Measurements from ENCODE around the gene ATRX.
"Not testable (repeated sequence)": the region's sequence is repeated elsewhere in the genome, so short reads cannot be mapped to it uniquely, and the experiment has no call there.

ATRX gene

GRCh38 chrX:77621453-77621852 is 164.6 kb downstream of the ATRX start:
- not testable (repeated sequence) for DNase-seq (ENCODE audit: low read depth)

- DNase-seq (ENCODE audit: low read depth), result no peak
Observed at GRCh38 chrX:77617206-77617605, 168.8 kb downstream of the ATRX start.

GRCh38 chrX:77603635-77604336 is 182.2 kb downstream of the ATRX start:
- no peak for DNase-seq (ENCODE audit: low read depth)

GRCh38 chrX:77597511-77597910 is 188.5 kb downstream of the ATRX start:
- DNase-seq (ENCODE audit: low read depth), result no peak

GRCh38 chrX:77597090-77597489 is 188.9 kb downstream of the ATRX start:
- DNase-seq (ENCODE audit: low read depth), result no peak

- no peak for DNase-seq (ENCODE audit: low read depth)
Observed at GRCh38 chrX:77595848-77596247, 190.2 kb downstream of the ATRX start.

DNA sequence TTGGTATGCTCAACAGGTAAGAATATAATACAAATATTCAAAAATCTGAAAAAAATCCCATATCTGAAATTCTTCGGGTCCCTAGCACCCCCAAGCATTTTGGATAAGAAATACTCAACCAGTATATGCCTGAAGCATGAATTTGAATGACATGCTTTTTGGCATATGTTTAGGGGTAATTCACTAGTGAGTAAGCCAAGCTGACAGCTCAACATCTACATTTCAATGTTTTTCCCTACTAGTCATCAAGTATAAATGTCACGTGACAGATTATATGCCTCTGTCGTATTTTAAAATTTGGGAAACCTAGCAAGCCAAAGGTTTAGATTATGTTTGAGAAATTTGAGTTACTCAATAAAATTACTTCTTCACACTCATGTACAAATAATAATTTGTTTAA is 213.7 kb downstream of the ATRX start:
- DNase-seq (ENCODE audit: low read depth), result no peak

DNA sequence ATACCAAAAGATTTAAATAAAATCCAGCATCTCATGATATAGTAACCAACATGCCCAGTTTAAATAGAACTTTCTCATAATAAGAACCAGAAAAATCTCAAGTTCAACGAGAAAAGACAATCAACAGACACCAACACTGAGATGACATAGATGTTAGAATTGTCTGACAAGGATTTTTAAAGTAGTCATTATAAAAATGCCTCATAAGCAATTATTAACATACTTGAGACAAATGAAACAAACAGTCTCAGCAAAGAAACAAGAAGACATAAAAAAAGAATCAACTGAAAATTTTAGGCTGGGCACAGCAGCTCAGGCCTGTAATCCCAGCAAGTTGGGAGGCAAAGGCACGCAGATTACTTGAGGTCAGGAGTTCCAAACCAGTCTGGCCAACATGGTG is 220.7 kb downstream of the ATRX start:
- DNase-seq (ENCODE audit: low read depth), result no peak

- DNase-seq (ENCODE audit: low read depth), result no peak
Observed at GRCh38 chrX:77564823-77565222, 221.2 kb downstream of the ATRX start.

DNA sequence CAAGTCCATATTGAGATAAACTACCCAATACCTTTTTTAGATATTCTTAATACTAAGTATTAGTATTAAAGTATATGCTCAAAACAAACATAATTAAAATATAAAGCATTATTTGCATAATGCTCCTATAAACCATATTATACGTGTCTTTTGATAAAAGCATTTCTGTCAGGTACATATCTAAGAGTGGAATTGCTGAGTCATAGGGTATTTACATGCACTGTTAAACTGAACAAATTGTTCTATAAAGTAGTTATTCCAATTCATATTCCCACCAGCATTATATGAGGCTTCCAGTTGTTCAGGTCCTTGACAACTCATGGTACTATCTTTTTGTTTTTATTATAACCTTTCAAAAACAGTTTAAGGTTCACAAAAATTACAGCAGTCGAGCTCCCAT is 224.6 kb downstream of the ATRX start:
- DNase-seq (ENCODE audit: low read depth), result no peak

DNA sequence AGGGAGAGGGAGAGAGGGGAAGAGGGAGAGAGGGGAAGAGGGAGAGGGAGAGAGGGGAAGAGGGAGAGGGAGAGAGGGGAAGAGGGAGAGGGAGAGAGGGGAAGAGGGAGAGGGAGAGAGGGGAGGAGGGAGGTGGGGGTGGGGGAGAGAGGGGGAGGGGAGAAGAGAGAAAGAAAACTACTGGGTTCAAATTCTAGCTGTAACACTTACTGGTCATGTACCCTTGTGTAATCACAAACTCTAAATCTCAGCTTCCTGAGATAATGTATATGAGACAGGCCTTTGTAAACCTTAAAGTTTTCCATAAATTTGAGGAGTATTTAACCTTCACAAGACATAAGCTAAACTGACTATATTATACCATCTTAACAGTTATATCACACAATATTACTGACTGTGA is 229.7 kb downstream of the ATRX start:
- no peak for DNase-seq (ENCODE audit: low read depth)

GRCh38 chrX:77548751-77549150 is 237.3 kb downstream of the ATRX start:
- DNase-seq (ENCODE audit: low read depth), result no peak

- DNase-seq (ENCODE audit: low read depth), result not testable (repeated sequence)
Observed at GRCh38 chrX:77539778-77540177, 246.2 kb downstream of the ATRX start.

DNA sequence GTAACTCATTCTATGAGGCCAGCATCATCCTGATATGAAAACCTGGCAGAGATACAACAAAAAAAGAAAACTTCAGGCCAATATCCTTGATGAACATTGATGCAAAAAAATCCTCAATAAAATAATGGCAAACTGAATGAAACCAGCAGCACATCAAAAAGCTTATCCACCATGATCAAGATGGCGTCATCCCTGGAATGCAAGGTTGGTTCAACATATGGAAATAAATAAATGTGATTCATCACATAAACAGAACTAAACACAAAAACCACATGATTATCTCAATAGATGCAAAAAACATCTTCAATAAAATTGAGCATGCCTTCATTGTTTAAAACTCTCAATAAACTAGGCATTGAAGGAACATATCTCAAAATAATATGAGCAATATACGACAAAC is 254.8 kb downstream of the ATRX start:
- not testable (repeated sequence) for DNase-seq (ENCODE audit: low read depth)

- DNase-seq (ENCODE audit: low read depth), result no peak
Observed at GRCh38 chrX:77528034-77528433, 258.0 kb downstream of the ATRX start.

DNA sequence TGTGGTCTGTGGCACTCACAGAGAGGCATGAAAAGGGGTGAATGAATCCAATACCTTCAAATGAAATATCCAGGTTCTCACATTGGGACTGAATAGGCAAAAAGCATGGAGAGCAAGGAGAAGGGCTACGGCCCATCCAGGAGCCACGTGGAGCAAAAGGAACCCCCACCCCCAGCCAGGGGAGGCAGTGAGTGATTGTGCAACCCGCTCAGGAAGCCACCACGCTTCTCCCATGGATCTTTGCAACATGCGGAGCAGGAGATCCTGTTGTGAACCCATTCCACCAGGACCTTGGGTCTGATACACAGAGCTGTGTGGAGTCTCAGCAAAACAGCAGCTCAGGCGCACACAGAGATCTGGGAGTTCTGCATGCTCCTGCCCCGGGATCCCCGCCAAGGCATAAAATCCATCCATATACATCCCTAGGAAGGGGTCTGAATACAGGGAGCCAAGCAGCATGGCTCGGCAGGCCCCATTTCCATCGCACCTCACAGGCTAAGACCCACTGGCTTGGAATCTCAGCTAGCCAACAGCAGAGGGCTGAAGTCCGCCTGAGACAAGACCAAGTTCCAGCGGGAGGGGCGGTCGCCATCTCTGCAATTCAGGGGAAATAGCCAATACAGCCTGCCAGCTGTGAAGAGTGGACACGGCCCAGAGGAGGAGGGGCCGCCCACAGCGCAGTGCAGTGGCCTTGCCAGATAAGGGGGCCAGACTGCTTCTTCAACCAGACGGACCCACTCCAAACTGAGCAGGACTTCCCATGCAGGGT is 258.6 kb downstream of the ATRX start:
- no peak for DNase-seq (ENCODE audit: low read depth)

DNA sequence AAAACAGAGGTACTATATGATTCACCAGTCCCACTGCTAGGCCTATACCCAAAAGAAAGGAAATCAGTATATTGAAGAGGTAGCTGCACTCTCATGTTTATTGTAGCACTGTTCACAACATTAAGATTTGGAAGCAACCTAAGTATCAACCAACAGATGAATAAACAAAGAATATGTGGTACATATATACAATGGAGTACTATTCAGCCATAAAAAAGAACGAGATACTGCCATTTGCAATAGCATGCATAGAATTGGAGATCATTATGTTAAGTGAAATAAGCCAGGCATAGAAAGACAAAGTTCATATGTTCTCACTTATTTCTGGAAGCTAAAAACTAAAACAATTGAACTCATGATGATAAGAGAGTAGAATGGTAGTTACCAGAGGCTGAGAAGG is 266.3 kb downstream of the ATRX start:
- no peak for DNase-seq (ENCODE audit: low read depth)

GRCh38 chrX:77514177-77514576 is 271.8 kb downstream of the ATRX start:
- DNase-seq (ENCODE audit: low read depth), result no peak

DNA sequence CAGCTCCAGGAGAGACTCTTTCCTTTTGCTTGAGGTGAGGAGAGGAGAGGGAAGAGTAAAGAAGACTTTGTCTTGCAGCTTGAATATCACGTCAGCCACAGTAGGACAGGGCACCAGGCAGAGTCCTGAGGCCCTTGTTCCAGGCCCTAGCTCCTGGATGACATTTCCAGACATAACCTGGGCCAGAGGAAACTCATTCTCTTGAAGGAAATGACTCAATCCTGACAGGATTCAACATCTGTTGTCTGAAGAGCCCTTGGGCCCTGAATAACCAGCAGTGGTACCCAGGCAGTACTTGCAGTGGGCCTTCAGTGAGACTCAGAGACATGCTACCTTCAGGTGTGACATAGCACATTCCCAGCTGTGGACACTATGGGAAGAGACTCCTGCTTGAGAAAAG is 276.0 kb downstream of the ATRX start:
- no peak for DNase-seq (ENCODE audit: low read depth)

- DNase-seq (ENCODE audit: low read depth), result no peak
Observed at GRCh38 chrX:77505227-77505626, 280.8 kb downstream of the ATRX start.

DNA sequence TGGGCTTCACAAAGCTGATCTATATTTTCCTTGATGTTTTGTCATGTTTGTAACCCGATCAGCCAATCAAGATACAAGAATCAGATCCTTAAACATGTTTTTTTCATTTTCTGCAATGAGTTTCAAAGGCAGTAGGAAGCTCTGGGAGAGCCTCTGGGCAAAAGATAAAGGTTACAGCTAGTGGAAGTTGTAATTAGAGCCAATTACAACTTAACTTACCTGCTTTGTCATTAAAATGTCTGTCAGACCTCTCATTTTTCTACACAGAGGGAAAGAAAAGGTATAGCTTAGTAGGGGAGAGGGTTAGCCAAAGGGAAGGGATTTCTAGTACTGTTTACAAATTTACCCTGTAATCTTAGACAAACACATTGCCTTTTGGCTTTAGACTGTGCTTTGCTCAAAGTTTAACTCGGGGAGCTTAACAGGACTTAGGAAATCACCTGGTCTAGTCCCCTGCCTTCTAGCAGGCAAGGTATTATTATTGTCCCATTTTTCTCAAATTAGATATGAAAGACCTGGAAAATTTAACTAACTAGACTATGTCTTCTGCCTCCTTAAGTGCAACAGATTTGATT is 283.0 kb downstream of the ATRX start:
- DNase-seq (ENCODE audit: low read depth), result no peak

GRCh38 chrX:77500164-77500563 is 285.9 kb downstream of the ATRX start:
- not testable (repeated sequence) for DNase-seq (ENCODE audit: low read depth)

Measured in stimulated activated CD8-positive, alpha-beta memory T cell treated with anti-CD3 and anti-CD28 coated beads, Interleukin-4, amount 100 ng/mL, for 24 hours (primary cell).